HG03520 (cell line): ENCODE data around the gene GXYLT1.
"Not testable (repeated sequence)": the region's sequence is repeated elsewhere in the genome, so short reads cannot be mapped to it uniquely, and the experiment has no call there.

ENCODE experiments used
- ATAC-seq: cut with Tn5 transposase; IDR thresholded peaks from one replicate; pipeline ENCODE4 v1.9.1; 2021; ENCODE audit warnings: mild to moderate bottlenecking, moderate library complexity; ENCODE audit not compliant: unreplicated experiment

Gene GXYLT1

DNA sequence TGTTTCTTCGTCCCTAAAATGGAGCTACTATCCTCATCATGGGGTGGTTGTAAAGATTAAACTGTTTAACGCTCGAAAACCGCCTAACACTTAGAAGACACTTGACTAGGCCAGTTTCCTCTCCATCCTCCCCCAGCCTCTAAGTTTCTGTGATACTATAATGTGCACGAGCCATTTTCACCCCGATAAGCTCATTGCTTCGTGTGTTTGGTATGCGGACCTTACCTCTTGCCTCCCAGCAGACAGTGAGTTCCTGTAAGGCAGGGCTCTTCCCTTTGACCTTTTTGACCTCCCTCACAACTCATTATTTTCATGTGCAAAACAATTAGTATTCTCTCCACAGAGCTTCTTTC lies 499 bp upstream of the GXYLT1 start:
- ATAC-seq: peak; percentile 13

DNA sequence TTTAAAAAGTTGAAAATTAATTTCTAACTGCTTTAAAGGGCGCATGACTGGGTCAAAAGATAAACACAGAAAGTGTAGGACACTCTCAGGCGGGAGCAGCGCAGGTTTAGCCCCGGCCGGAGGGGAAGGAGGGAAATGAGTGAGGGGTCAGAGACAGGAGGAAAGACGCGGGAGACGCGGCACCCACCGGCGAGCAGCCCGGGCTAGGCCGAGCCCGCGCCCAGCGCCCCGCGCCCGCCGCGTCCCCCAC lies 591 bp downstream of the GXYLT1 start:
- ATAC-seq: no peak

- no peak for ATAC-seq
Measured at GRCh38 chr12:42143452-42144157, 1.1 kb downstream of the GXYLT1 start.

GRCh38 chr12:42141981-42142606 lies 2.6 kb downstream of the GXYLT1 start:
- ATAC-seq: no peak

- ATAC-seq: no peak
Measured at GRCh38 chr12:42140901-42141300, 3.8 kb downstream of the GXYLT1 start.

- no peak for ATAC-seq
Measured at GRCh38 chr12:42135259-42135814, 9.3 kb downstream of the GXYLT1 start.

- no peak for ATAC-seq
Measured at GRCh38 chr12:42130672-42131402, 13.8 kb downstream of the GXYLT1 start.

DNA sequence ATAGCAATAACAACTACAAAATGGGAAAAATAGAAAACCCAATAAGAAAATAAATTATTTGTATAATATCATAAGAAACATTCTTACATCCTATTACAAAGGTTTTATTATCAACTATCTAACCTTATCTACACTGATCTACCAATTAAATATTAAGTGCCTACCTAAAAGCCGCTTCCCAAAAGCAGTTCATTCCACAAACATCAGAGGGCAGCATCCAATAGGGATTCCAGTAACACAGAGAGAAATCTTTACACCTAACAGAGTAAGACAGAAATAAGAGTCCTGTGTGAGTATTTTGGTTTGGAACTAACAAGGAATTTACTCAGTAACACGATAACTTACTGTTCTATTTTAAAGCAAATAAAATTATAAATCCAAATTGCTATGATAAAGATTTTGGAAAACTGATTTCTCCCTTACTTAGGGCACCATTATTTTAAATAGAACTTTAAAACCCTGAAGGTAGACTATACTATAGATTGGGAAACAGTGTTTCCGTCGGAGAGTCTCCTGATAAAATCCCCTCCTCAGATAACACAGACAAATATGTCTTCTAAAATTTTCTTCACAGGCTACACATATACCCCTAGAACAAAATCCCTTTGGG lies 15.0 kb downstream of the GXYLT1 start:
- no peak for ATAC-seq

DNA sequence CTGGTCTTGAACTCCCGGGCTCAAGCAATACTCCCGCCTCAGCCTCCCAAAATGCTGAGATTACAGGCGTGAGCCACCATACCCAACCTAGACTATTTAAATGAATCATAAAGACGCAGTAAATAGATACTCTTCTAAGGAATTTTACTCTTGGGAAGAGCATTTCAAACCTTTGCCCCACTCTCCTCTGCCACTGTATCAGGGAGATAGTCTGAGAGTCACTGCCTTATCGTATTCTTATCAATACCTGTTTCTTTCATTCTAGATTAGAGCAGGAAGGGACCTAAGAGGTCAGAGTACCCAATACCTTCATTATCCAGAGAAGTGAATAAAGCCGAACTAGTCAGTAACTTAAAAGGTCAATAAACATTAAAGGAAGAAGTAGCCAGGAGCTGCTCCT lies 15.8 kb downstream of the GXYLT1 start:
- no peak for ATAC-seq

GRCh38 chr12:42128327-42128726 lies 16.3 kb downstream of the GXYLT1 start:
- no peak for ATAC-seq

GRCh38 chr12:42126963-42127362 lies 17.7 kb downstream of the GXYLT1 start:
- no peak for ATAC-seq

DNA sequence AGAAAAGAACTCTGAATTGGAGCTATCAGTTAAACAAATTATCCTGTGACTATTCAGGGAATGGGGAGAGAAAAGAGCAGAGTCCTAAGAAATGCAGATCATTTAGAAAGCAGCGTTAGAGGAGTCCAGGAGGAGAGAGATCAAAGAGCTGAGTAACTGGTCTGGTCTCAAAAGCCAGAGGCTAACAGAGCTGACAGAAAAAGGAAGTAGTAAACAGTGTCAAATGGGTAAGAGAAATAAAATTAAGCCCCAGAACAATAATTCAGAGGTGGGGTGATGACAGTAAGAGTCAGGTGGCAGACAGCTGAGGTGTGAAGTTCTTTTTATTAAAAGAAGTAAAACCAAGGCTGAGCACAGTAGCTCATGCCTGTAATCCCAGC lies 19.3 kb downstream of the GXYLT1 start:
- ATAC-seq: no peak

DNA sequence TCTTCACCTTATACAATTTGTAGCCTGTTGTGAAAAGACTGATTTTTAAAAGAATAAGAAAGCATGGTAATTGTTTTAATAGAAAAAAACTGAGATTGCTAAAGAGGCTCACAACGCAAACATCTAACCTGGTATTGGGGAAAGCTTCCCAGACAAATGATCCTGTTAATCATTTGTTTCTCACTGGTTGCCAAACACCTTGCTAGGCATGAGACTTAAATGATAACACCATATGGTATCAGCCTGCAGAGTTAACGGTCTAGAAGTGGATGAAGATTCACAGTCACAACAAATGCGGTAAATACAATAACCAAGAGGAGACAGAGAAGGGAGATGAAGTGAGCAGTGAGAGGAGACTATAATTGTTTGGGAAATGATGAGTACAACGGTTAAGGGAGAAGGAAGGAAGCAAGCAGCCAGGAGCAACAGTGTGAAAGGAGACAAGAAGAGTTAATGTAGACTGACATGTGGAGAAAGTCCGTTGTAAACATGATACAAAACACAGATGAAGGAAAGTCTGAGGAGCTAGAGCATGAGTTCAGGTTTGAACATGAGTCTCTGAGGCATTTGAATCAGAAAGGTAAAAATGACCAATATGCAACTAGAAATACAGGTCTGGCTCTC lies 19.8 kb downstream of the GXYLT1 start:
- no peak for ATAC-seq

DNA sequence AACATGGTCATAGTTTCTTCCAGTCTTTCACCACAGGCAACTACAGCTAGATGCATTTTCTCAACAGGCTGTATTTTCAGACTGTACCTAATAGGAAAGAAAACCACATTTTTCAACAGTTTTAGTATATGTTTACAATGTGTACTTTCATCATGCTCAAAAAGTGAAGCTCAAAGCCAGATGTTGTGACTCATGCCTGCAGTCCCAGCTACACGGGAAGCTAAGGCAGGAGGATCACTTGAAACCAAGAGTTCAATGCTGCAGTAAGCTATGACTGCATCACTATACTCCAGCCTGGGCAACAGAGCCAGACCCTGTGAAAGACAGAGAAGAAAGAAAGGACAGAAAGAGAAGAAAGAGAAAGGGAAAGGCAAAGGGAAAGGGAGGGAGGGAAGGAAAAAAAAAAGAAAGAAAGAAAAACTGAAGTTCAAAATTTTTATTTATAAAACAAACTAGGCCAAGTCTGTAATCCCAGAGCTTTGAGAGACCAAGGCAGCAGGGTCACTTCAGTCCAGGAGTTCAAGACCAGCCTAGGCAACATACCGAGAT lies 25.5 kb downstream of the GXYLT1 start:
- no peak for ATAC-seq

- ATAC-seq: no peak
Measured at GRCh38 chr12:42118136-42118879, 26.4 kb downstream of the GXYLT1 start.

GRCh38 chr12:42109031-42109430 lies 35.6 kb downstream of the GXYLT1 start:
- ATAC-seq: no peak

DNA sequence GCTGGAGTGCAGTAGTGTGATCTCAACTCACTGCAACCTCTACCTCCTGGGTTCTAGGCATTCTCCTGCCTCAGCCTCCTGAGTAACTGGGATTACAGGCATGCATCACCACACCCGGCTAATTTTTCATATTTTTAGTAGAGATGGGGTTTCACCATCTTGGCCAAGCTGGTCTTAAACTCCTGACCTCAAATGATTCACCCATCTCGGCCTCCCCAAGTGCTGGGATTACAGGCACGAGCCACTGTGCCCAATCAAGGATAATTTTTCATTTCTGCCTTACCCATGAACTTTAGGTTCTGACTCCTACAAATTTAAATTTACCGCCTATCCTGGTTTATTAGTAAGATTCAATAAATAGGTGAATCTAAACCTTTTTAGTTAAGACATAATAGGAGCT lies 37.9 kb downstream of the GXYLT1 start:
- ATAC-seq: not testable (repeated sequence)

DNA sequence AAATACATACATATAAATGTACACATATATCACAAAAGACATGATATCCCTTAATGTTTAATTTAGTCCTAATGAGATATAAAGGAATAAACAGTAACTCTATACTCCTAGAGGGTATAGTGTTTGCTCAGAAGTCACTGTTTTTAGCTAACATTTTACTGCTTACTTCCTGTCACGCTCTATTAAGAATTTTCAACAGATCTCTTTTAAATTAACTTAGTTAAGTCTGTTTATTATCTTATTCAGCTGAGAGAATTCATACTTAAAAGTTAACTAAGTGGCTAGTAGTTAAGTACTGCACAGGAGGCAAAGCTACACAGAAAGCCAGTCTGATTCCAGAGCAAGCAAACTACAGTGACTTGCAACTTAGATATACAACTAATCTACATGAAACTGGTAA lies 39.9 kb downstream of the GXYLT1 start:
- no peak for ATAC-seq

GRCh38 chr12:42104087-42104486 lies 40.6 kb downstream of the GXYLT1 start:
- no peak for ATAC-seq

DNA sequence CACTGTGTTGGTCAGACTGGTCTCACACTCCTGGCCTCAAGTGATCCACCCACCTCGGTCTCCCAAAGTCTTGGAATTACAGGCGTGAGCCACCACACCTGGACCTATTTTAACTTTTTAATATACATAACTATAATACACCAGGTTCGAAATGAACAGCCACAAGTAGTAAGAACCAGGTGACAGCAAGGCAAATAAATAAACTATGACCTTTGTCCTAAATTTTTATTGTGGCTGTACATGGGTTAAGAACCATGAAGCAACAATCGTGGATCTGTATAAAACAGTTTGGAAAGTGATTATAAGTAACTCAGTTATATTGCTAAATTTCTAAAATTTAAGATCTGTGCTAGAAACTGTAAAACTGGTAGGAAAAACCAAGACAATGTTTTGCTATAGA lies 41.5 kb downstream of the GXYLT1 start:
- ATAC-seq: no peak
